Activated T-cell treated with anti-CD3 and anti-CD28 coated beads, Interleukin-2, amount 50 U/mL, for 48 hours (primary cell): ENCODE data around the gene CHKA.

Experiments
- DNase-seq, 2 experiments: peaks; one replicate each; pipeline ENCODE4 v3.0.0-alpha.2; 2020

The CHKA gene

DNA sequence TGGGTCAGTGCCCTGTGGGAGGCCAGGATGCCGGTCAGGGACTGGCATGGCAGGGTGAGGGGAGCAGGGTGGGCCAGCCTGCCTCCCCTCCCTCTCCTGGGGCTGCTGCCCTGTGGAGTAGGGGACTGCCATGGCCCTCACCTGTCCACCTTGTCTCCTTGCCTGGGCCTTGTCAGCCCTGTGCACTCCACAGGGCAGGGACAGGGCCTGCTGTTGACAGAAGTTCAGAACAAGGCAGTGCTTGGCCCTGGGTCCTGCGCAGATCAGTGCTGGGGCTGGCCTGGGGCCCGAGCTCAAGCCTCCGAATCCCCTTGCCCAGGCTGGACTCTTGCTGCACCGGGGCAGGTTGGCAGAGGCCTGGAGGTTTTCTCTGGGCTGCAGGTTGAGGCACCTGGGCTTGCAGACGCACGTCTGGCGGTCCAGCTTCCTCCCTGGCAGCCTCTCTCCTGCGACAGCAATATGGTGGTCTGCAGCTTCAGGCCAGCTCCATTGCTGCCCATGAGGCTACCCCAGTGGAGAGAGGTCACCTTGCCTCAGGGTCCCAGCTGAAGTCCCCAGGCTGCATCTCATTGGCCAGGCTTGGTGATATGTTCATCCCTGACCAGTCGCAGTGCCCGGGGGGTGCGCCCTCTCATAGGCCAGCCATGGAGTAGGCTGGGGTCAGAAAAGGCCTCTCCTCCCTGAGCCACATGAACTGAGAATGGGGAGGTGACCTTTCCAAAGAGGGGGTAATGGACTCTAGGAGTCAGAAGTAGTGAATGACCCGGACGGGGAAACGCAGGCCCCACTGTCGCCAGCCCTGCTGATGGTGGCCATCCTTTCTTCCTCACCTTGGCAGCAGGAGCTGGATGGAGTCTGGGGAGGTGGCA is 21.5 kb upstream of the CHKA start:
- no peak for DNase-seq

DNA sequence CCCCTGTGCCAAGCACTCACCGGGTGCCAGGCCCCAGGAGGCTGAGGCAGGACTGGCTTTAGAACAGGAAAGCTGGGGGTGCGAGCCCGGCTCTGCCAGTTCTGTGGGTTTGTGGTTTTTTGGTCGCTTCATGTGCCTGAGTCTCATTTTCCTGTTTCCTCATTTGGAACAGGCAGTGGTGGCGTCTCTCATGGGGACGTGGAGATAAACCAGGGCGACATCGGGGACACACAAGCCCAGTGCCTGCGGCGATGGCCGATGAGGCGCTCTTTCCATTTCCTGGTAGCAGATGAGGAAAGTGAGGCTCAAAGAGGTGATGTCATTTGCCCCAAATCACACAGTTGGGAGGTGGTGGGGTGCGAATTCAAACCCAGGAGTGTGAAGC is 20.8 kb upstream of the CHKA start:
- DNase-seq: peak; percentile 75 to 77

DNA sequence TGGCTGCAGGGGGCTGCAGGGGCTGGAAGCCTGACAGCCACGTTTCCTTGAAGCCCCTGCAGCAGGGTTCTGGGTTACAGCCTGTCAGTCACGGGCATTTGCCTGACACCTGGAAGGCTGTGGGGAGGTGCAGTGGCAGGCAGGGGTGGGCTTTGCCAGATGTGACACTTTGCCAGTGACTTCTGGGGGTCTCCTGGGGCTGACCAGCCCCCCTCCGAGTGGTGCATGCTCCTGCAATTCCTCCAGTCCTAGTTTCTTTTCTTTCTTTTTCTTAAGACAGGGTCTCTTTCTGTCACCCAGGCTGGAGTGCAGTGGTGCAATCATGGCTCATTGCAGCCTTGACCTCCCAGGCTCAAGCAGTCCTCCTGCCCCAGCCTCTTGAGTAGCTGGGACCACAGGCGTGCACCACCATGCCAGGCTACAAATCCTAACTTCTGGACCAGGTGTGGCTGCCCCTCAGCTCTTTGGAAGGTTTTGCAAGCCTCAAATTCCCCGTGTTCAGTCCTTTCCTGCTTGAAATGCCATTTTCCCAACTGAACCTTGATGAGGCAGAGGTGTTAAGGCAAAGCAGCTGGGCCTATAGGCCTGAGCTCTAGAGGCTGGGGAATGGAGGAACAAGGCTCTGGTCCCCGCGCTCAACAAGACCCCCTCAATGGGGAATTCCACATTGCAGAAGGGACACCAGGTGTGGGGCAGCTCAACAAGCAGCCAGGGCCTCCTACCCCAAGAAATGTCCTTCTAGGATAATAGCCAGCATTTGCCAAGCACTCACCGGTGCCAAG is 20.2 kb upstream of the CHKA start:
- DNase-seq: no peak

DNA sequence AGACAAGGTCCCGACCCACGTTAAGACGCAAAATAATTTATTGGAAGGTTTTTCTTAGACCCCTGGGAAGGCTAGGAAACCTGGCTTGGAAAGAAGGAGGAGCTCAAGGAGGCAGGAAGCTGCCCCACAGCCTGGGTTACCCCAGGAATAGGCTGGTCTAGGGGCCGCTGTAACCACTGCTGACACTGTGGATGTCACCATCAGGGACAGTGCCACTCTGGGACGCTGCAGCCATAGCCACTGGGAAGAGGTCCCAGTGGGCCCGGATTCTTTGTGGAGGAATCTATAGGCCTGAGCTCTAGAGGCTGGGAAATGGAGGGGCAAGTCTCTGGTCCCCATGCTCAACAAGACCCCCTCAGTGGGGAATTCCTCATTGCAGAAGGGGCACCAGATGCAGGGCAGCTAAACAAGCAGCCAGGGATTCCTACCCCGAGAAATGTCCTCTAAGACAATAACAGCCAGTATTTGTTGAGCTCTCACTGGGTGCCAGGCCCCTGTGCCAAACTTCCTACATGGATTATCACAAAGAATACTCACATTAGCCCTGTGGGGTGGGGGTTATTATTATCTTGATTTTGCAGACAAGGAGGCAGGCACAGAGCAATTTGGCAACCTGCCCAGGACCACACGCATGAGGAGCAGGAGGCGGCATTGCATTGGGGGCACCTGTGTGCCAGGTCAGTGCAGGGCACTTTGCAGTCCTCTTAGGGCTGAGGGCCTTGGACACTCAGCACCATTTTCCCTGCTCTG is 19.5 kb upstream of the CHKA start:
- no peak for DNase-seq

DNA sequence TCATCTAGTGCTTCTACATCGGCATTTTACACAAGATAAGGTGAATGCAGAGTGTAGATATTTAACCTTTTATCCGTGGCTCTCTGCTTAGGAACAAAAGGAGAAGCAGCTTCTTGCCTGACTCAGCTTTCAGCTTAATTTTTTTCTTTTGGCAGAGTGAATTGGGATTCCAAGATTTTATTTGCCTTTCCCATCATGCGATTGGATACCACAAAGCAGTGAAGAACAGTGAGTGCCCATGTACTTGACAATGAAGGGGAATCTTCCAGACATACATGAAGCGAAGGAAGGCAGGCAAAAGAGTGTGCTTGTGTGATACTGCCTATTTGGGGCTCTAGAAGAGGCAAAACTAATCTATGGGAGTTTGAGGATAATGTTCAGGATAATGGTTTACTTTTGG is 17.0 kb upstream of the CHKA start:
- DNase-seq: no peak

DNA sequence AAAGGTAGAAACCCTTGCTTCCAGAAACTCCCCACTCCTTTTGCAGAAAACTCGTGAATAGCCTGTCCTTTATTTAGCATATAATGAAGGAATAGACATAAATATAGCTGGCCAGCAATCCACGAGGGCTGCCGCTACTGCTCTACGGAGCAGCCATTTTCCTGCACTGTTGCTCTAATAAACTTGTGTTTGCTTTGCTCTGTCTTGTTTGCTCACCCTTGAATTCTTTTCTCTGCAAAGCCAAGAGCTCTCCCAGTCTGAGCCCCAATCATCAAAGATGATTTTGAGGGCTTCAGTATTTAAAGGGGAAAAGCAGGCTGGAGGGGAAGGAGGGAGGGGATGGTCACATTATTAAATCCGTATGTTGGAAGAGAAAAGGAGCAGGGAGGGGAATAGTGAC is 16.6 kb upstream of the CHKA start:
- no peak for DNase-seq

DNA sequence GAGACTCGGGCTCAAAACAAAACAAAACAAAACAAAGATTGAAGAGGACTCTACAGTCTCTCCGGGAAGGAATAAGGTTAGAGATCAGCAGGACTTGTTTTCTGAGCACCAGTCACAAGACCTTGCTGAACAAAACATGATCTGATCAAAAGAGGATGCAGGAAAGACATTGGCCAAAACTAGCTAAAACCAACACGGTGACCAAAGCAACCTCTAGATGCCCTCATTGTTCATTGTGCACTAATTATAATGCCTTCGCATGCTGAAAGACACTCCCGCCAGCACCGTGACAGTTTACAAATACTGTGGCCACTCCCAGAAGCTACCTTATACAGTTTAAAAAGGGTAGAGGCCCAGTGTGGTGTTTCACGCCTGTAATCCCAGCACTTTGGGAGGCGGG is 15.7 kb upstream of the CHKA start:
- no peak for DNase-seq

DNA sequence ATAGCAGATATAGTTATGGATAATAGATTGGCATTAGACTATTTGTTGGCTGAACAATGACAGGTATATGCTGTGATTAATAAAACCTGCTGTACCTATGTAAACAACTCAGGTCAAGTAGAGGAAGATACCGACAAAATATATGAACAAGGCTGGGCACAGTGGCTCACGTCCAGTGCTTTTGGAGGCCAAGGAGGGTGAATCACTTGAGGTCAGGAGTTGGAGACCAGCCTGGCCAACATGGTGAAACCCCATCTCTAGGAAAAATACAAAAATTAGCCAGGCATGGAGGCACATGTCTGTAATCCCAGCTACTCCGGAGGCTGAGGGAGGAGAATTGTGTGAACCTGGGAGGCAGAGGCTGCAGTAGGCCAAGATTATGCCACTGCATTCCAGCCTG is 14.0 kb upstream of the CHKA start:
- no peak for DNase-seq

DNA sequence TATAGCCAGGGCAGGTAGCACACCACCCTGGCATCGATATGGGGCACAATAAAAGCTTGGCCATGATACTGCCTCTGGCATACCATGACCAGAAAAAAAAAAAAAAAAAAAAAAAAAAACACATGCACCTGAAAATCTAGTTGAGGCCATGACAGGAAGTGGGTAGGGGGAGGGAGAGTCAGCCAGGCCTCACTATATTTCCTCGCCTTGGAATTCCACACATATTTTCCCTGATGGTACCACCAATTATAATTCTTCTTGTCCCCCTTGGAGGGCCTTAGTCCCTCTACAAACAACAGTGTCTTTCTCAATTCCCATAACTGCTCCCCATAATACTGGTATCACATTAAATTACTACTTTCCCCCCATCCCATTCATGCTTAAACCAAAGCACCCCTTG is 12.6 kb upstream of the CHKA start:
- no peak for DNase-seq

DNA sequence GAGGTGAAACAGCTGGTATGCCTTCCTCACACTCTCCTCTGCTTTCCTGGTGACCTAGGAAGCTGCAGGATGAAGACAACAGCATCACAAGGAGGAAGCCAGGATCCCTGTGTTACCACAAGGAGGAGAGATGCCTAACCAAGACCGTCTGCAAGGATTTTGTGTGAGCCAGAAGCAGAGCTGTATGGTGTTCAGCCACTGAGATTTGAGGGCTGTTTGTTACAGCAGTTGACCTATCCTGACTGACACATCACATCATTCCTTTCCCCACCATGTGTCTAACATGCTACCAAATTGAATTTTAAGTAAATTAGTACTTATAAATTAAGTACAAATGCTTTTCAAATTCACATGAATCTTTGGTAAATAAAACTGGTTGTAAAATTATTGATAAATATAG is 8.9 kb upstream of the CHKA start:
- DNase-seq: no peak

DNA sequence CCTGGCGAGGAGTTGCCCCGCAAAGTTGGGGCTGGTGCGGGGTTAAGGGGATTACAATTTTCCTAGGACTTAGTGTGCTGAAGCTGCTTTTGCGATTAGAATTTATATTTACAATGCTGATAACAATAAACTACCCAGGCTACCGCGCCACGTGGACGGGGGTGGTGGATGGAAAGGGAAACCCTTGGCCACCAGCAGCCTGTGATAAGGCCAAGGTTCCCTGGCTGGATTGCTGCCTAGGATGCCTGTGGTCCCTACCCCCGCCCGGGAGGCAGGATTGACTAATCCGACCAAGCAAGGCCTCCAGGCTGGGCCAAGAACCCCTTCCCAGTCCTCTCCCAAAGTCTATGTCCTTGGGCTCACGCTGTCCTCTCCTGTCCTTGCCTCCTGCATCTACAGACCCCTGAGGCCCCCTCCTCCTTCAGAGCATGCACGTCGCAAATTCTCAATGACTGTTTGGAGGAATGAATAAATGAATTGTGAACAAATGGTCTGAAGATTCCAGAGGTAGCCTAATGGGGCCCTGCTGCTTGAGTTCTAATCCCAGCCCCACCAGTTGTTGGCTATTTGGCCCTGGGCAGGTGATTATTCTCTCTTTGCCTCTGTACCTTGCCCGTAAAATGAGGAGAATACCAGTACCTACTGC is 7.6 kb upstream of the CHKA start:
- DNase-seq: no peak

DNA sequence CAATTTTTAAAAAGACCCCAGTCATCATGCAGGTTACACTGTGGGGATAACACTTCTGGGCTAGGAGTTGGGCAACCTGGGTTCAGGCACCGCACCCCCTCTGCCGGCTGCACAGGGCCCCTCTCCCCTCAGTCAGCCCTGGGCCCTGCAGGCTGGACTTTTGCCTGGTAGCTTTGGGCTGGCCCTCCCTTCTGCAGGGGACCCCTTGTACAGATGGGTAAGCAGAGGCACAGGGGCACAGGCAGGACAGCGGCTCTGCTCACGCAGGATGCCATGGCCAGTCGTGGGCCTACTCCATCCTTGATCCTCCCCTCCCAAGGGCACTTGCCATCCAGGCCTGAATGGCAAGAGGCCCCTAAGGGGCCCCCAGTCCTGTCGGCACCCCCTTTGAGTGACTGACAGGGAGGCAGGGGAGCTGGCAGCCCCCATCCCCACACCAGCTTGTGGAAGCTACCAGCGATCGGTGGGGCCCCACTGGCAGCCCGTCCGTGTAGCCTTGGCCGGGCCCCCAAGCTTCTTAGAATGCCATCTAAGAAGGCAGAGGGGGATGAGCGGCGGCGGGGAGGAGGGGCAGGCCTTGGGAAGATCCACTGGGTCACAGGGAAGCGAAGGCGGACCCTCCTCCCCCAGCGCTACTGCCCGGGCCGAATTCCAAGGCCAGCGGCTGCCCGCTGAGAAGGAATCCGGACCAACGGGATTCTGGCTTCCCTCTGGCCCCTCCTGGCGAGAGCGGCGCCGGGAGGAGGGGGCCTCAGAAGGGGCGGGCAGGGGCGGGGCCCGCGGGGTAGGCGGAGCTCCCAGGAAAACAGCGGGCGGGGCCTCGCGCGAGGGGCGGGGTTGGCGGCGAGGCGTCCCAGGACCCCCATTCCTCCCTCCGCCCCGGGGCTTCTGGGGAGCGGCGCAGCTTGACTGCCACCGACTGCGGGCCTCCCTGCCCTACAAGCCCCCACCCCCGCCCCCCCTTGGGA is 6.8 kb upstream of the CHKA start:
- no peak for DNase-seq

DNA sequence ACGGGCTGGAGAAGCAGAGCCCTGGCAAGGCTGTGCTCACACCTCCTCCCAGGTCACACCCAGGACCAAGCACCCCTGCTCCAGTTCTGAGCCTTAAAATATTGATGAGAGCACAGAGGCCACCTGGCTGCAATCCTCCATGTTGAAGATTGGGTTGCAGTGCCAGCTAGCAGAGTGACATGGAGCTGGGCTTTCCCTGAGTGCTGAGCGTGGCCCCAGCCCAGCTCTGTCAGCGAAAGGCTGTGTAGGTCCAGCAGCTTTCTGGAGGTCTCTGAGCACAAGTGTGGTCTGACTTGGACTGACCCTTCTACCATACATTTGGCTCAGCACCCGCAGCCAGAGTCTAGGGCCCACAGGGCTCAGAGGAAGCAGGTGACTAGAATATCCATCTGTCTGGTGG is 4.0 kb upstream of the CHKA start:
- DNase-seq: no peak

DNA sequence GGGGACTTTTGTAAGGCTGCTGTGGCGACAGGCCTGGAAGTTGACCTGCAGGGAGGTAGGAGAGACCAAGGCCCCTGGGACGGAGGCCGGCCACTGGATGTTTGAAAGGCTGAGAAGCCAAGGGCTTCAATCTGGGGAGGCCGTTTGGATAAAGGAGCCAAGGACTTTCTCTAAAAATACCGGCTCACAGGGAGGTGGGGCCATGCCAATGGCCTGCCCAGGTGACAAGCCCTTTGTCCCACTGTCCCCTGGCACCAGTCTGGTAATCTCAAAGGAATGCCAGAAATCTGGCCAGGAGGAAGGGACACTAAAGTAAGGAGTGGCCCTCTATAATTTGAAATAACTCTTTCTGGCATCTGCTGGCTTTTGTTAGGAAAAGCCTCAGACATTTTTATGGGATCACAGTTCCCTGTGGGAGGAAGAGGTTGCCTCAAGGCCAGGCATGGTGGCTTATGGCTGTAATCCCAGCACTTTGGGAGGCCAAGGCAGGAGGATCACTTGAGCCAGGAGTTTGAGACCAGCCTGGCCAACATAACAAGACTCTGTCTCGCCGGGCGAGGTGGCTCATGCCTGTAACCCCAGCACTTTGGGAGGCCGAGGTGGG is 1.9 kb upstream of the CHKA start:
- DNase-seq: no peak

DNA sequence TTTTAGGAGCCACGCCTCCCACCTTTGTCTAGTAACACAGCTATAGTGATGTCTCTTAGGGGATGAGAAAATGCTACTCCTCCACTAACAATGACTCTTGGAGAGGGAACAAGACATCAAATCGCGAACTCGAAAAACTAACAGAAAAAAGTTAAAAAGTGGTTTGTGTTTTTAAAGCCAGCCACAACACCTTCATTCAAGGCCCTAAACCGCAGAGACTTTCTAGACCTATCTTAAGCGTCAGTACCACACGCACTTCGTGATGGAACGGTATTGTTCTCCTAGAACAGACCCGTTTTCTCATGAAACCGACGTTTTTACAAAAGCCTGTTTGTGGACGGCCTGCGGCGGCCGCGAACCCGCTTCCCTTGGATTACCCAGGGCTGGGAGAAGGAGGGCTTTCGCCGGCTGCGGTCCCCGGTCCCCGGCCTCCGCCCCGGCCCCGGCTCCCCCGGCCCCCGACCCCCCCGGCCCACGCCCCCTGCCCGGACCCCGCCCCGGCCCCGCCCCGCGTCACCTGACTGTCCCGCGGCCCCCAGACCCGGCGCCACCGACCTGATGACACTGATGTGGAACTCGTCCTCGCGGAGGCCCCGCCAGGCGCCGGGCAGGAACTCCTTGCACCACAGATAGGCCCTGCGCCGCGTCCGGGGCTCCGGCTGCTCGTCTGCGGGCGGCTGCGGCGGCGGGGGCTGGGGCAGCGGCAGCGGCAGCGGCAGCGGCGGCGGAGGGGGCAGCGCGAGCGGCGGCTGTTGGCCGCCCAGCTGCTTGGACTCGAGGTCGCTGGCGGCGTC is 718 bp downstream of the CHKA start:
- peak; percentile 44 to 61 for DNase-seq

DNA sequence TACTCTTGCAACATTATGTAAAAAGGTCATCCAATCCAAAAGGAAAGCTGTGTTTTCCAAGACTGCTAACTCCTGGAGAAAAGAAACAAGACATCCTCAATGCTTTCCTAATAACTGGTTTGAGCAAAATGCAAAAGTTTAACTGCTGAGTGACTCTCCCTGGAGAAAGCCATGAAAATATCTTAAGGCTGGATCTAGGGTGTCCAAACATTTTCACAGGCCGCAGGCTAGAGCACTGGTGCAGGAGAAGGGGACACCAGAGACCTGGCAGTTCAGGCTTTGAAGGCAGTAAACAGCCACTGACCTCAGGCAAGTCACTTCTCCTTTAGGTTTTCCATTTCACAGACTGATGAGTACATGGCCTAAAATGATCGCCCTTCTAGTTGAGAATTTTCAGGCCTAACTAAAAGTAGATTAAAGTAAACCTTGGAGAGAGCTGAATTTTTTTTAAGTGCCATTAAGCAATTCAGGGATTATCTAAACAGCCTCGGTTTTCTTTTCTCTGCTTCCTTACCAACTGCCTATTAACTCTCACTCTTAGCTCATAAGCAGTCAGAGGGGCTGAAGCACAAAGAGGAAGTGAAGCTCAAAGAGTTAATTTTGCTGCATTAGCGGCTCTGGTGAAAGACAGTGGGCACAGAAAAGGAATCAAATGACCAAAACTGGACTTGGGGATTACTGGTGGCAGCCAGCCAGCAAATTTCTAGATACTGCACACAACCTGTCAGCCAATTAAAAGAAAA is 2.3 kb downstream of the CHKA start:
- DNase-seq: no peak

DNA sequence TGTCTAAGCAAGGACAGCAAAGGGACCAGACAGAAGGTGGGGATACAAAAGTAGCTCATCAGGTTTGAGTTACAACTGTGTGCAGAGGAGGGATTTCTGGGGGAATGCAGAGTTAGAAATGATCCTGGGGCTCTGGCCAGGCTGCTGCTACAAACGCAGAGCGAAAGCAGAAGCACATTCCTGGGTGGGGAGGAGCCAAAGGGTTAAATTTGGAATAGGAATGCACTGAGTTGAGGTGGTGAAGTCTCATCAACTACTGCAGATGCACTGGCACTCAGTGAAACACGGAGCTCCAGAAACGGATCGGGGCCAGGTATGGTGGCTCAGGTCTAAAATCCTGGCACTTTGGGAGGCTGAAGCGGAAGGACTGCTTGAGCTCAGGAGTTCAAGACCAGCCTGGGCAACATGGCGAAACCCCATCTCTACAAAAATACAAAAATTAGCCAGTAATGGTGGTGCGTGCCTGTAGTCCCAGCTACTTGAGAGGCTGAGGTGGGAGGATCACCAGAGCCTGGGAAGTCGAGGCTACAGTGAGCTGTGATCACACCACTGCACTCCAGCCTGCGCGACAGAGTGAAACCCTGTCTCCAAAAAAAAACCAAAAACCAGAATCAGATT is 3.2 kb downstream of the CHKA start:
- DNase-seq: no peak

DNA sequence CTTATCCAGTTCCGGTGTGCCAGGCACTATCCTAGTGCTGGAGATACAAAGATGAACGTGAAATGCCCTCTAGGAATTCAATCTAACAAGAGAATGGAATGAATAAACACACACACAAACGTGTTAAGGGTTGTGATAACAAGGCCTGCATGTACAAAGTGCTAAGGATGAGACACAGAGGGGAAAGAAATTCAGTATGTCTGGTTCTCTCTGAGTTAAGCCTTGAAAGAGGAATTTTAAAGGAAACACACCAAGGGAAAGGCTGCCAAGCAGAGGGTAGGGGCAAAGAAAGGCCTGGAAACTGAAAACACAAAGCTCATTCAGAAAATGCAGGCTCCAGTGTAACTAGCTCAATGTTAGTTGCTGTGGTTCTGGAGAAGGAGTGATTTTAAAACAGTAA is 4.2 kb downstream of the CHKA start:
- DNase-seq: no peak

DNA sequence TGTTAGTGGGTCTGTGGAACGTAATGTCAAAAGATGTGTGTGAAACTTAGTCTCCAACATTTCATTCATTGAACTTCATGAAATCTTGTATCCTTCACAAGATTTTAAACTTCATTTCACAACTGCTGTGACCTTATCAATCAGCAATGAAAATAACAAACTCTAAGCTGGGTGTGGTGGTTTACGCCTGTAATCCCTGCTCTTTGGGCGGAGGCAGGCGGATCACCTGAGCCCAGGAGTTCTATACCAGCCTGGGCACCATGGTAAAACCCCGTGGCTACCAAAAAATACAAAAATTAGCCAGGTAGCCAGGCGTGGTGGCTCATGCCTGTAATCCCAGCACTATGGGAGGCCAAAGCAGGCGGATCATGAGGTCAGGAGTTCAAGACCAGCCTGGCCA is 5.1 kb downstream of the CHKA start:
- no peak for DNase-seq
